Medulla oblongata (tissue), 1 donor: ENCODE data around the gene CCDC78.
"Not testable (repeated sequence)": the region's sequence is repeated elsewhere in the genome, so short reads cannot be mapped to it uniquely, and the experiment has no call there.

ENCODE experiments used
- DNase-seq: peaks from one replicate; pipeline ENCODE4 v3.0.0-alpha.2; 2015; ENCODE audit errors: extremely low spot score

The CCDC78 gene

GRCh38 chr16:694187-694862, 31.9 kb downstream of the CCDC78 start:
- no peak for DNase-seq

GRCh38 chr16:693766-694165, 32.5 kb downstream of the CCDC78 start:
- DNase-seq: no peak

- no peak for DNase-seq
These were observed 32.9 kb downstream of the CCDC78 start for GRCh38 chr16:693364-693763.

DNA sequence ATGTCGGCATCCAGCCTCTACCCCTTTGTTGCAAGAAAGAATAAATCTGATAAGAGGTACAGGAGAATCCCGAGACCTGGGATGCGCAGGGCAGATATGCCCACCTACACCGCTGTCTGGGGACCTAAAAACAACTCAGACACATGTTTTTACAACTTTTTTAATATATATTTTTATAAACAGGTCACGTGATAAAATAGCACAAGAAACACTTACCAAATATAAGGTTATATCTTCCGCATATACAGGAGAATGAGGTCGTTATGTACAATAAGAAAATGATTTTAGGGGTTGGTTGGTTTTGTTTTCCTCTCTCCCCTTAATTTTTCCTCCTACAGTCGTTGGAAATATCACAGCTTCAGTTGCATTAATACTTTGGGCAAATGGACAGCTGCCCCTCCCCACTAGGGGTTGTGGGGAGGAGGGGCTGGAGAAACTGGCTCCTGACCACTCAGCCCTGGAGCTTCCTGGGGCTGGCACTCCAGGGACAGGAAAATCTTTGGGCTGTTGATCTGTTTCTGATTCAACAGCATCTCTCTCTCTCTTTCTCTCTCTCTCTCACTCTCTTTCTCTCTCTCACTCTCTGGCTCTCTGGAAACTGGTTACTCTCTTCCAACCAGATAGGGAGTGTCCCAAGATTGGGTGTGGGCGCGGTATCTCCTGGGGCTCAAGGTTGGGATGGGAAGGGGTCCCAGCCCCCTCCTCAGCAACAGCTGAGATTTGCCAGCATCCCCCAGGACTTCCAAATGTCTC, 33.7 kb downstream of the CCDC78 start:
- DNase-seq: no peak

GRCh38 chr16:691242-691641, 35.0 kb downstream of the CCDC78 start:
- not testable (repeated sequence) for DNase-seq

GRCh38 chr16:689175-689897, 36.9 kb downstream of the CCDC78 start:
- no peak for DNase-seq

GRCh38 chr16:687499-687898, 38.7 kb downstream of the CCDC78 start:
- DNase-seq: no peak

- DNase-seq: no peak
These were observed 39.6 kb downstream of the CCDC78 start for GRCh38 chr16:686459-687260.

- DNase-seq: no peak
These were observed 40.3 kb downstream of the CCDC78 start for GRCh38 chr16:685967-686366.

GRCh38 chr16:684961-685696, 41.1 kb downstream of the CCDC78 start:
- no peak for DNase-seq

DNA sequence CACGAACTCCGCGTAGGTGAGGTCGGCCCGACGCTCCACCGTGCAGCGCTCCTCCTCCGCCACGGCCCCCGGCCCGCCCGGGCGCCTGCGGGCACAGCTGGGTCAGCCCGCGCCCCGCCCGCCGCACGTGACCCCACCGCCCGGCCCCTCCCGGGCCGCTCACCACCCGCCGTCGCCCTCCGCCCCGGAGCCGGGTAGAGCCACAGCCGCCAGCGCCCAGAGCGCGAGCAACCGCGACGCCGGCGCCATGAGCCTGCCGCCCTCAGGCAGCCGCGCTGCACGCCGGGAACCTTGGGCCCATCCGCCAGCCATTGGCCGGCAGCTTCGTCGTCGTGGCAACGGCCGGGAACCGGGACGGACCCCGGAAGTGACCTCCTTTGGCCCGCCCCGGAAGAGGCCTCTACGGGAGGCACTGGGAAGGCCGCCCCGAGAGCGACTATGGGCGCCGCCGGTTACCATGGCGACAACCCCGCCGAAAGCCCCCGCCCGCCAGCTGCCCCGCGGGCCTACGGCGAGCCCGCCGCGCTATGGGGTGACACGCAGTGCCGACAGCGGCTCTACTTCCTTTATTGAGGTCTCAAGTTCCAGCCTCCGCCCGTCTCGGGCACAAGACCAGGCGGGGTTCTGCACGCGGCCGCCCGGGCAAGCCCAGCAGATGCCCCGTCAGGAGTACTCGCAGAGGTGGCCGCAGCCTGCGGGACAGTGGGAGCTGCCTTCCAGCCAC, 42.0 kb downstream of the CCDC78 start, which contains the start of gene JMJD8:
Gene JMJD8, minus strand, starts transcription at position 264 of the 724 bp plus-strand sequence. Its CDS starts 15 bp downstream, at position 249.
- peak; percentile 97 for DNase-seq

DNA sequence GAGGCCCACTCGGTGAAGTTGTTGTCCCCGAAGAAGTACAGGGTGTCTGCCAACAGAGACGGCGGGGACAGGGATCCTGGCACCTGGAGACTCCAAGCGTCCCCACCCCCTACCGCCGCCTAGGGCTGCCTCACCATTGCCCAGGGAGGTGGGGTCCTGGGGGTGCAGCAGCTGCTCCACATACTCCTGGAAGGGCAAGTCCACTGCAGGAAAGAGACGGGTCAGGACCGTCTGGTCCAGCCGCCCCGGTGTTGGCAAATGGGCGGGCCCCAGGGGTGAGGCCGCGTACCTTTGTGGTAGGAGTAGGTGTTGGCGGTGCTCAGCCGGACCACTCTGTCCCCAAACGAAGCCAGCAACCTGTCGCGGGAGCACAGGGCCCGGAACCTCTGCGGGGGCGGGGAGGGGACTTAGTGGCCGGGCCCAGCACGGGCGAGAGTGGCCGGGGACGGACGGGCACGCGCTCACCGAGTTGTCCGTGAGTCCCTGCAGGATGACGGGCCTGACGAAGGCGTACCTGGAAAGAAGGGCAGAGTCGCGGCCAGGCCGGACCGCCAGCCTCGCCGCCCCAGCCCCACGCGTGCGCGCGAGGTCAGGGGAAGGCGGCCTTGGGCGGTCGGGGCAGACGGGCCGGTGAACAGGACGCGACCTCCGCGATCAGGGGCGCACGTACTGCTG, 42.7 kb downstream of the CCDC78 start:
- DNase-seq: no peak

- no peak for DNase-seq
These were observed 43.5 kb downstream of the CCDC78 start for GRCh38 chr16:682493-683395.

- DNase-seq: no peak
These were observed 44.4 kb downstream of the CCDC78 start for GRCh38 chr16:681746-682427.

DNA sequence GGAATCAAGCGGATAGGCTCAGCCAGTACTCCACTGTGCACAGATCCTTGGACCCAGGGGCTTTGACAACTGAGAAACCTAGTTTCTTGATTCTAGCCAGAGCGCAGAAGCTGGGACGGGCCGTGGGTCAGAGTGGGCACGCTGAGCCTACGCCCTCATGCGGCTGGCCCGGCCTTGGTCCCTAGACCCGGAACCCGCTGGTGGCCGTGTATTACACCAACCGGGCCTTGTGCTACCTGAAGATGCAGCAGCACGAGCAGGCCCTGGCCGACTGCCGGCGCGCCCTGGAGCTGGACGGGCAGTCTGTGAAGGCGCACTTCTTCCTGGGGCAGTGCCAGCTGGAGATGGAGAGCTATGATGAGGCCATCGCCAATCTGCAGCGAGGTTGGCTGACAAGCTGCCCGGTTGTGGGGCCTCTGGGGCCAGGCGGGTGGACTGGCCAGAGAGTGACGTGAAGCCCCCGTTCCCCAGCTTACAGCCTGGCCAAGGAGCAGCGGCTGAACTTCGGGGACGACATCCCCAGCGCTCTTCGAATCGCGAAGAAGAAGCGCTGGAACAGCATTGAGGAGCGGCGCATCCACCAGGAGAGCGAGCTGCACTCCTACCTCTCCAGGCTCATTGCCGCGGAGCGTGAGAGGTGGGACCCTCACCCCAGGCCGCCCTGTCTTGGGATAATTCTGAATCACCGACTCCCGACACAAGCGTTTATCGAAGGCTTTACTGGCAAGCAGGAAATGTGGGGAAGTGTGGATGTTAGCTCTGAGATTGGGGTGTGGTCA, 45.1 kb downstream of the CCDC78 start:
- DNase-seq: peak; percentile 25

- no peak for DNase-seq
These were observed 45.7 kb downstream of the CCDC78 start for GRCh38 chr16:680625-680945.

DNA sequence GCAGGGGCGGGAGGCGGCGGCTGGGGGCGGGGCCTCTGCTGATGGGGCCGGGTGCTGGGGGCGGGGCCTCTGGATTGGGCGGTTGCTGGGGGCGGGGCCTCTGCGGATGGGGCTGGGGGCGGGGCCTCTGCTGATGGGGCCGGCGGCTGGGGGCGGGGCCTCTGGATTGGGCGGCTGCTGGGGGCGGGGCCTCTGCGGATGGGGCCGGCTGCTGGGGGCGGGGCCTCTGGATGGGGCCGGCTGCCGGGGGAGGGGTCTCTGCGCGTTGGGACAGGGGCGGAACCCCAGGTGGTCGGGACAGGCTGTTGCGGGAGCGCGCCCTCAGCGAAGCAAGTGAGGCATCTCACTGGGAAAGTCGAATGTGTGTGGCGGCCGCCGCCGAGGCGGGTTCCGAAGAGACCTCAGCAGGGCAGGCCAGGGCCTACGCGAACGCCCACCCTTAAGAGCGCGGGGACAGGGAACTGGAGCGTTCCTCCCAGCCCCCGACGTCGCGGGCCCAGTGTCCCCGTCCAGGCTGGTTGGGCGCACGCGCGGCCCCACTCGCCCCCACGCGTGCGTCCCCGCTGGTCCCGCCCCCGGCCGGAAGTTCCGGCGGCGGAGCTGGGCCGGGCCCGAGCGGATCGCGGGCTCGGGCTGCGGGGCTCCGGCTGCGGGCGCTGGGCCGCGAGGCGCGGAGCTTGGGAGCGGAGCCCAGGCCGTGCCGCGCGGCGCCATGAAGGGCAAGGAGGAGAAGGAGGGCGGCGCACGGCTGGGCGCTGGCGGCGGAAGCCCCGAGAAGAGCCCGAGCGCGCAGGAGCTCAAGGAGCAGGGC, 46.2 kb downstream of the CCDC78 start, which contains the start of gene STUB1:
Gene STUB1, plus strand, starts transcription at position 597 of the 811 bp plus-strand sequence. Its CDS starts 116 bp downstream, at position 713.
- peak; percentile 83 for DNase-seq
